GM21619 (cell line): ENCODE measurements around the gene TMEM30A.
A peak's percentile ranks its signal among the peaks of the same experiment; 100 is the strongest.

Experiments
- ATAC-seq: cut with Tn5 transposase; IDR thresholded peaks from one replicate; pipeline ENCODE4 v1.9.1; 2021; ENCODE audit not compliant: unreplicated experiment

The TMEM30A gene

DNA sequence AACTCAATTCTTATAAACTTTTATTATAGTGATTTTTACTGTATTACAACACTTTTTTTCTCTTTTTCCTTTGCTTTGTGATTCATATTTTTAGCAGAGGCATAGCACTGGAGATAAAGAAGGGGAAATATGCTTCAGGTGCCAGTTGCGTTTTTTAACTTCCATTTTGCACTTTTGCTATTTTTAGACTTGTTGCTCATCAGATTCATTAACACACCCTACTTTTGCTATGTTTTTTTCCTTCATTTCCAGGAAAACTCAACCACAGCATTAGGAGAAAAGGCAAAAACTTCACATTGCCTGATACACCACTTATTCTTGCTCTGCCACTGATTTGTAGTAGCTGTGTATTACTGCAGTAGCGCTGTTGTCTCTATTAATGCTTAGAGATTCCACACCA is 8.0 kb upstream of the TMEM30A start:
- ATAC-seq = no peak

DNA sequence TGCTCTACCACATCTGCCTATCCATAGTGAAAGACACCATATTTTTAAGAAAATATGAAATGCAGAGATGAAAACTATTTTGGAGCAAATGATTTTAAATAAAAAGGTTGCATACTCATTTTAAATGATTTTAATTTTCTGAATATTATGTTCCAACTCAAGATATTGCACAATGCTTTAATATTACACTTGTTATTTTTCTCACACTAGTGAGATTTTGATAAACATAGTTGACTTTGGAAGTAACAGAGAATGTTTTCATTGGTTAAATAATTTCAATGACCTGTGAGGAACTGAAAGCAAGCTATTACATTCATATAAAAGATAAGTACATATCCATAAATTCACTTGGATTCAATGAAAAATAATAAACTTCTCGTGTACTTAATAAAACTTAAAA is 7.2 kb upstream of the TMEM30A start:
- ATAC-seq = no peak

DNA sequence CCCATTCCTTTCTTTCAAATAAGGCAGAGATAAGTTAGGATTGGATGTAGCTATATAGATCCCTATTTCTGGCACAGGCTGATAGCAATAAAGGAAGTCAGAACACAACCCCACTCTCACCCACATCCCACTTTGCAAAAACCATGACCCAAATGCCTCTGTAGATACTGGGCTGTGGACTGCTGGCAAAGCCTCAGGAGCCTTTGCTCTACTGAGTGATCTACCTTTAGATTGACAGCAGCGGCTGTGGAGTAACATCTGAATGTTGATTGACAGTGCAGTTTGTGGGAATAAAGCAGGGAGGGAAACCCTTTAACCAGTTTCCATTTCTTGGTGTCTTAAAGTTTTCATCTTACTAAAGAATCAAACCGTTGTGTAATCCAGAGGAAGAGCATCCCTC is 6.7 kb upstream of the TMEM30A start:
- ATAC-seq = no peak

DNA sequence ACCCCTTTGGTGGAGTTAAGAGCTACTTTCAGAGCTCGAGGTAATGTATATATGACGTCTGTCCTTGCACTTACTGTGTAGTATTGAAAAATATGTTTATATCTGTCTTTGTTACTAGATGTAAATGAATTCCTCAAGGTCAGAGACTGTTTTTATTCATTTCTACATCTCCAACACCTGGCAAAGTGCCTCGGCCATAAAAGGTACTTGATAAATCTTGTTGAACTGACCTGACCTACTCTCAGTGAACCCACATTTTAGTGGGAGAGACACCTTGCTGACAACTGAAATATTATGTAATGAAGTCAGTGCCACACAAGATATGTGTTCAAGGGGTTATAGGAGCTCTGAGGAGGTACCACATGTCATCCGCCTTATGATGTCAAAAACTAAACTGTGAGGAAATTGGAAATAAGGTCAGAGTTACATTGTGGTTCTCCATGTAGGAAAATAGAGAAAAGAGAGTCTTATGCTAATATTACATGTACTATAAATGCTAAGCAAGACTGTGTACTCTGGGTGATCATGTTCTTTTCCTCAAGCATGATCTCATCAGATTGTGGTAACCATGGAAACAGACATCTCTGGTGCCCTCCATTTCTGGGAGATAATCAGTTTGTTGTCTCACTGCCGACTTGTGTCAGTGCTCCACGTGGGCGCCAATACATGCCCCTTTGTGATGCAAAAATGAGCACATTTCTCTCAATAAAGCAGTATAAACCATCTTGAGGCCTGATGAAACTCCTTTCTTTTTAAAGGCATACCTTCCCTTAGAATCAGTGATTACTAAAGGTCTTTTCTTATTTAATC is 5.7 kb upstream of the TMEM30A start:
- no peak for ATAC-seq

DNA sequence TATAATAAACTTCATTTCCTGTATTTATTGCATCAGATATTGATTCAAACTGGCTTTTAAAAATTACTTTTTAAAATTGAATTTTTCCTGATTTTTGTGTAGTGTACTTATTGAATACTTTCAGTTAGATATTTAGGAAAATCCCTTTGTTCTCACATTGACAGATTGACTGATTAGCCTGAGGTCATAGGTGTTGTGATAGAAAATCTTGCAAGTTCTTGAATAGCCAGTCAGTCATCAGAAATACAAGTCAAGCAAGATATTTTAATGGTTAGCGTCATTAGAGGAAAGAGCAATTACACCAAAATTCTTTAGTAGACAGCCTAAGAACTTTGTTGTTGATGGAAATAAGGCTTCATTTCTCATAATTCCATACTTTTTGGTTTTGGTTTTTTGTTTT is 3.4 kb upstream of the TMEM30A start:
- ATAC-seq = no peak

DNA sequence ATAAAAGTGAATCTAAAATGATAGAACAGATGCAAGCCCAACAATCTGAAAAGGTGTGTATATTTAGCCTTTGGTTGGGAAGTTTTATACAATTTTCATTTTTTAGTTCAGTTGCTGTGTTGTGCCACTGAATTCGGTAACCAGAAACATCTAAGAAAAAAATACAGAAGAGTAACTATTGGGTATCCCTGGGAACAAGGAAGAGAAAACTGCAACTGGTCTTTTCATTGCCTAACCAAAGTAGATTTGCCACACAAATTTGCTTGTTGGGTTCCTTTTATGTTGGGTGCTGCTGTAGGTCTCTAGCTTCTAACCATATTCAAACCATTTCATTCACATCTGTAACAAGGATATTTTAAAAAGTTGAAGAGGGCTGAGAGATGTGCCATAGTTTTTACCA is 2.8 kb upstream of the TMEM30A start:
- no peak for ATAC-seq

DNA sequence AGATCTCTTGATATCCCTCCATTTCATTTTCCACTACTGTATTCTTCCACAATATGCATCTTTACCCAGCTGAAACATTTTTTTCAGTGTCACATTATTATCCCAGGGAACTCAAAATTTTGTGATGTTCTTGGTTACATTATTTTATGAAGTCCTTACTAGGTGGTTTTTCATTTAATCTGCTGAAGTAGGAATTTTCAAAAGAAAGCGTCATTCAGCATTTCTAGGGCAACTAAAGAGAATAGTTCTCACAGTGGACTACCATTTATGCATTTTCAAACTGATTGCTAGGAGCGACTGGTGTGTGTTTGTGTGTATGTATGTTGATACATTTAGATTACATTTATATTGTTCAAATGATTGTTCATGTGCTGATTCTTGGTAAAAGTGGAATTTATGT is 2.4 kb upstream of the TMEM30A start:
- no peak for ATAC-seq

DNA sequence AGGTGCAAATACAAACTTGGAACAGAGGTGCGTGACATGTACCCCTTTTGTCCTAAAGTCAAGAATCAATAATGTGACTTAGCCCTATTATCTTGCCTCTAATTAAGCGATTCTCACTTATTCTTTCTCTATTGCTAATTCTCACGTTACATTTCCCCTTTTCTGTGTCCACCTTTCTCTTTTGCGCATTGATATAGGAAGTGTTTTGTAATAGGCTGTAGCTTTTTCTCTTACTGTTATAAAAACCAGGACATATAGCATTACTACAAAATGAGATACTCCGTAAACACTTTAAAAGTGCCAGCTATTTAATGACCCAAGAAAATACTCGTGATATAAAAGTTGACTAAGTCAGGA is 669 bp upstream of the TMEM30A start:
- peak; percentile 6 for ATAC-seq

DNA sequence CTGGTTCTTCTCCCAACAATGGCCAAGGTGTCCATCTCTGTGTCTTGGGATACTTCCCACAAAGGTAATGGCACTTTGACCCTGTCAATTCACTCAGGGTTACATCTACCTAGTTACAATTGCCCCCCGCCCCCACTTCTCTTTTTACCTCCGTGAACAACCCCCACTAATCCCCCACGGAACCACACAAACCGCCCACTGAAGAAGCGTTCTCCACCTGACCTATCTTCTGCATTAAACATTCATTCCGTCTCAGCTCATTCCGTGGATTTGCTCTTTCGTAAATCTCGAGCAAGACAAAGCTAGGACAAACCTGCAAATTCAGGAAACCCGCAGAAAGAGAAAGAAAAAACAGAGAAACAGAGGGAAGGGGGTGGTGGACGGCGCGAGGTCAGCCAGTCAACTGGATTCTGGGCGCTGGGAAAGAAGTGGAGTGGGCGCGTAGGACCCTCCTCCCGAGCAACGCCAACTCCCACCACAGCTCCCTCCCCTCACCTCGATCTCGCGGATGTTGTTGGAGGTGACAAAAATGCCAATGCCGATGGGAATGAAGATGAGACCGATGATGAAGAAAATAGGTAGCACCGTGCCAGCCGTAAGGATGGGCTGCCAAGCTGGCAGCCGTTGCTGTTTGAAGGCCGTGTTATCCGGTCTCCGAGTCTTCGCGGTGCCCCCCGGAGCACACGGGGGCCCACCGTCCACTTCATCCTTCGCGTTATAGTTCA is 523 bp downstream of the TMEM30A start:
- peak; percentile 20 for ATAC-seq

DNA sequence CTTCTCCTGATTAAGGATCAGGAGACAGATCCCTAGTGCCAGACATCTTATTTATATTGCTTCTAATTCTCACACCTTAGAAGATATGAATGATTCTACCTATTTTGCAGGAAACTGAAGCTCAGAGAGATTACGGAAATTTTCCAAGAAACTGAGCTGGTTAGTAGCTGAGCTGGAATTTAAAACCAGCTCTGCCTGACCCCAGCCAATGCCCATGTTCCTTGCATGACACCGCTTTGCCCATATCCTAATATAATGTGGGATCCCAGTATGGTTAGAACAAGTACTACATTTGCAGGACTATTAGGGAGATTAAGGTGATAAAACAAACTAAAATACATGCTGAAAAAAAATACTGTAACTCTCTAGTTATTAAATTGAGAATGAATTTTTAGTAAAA is 1.9 kb downstream of the TMEM30A start:
- no peak for ATAC-seq

DNA sequence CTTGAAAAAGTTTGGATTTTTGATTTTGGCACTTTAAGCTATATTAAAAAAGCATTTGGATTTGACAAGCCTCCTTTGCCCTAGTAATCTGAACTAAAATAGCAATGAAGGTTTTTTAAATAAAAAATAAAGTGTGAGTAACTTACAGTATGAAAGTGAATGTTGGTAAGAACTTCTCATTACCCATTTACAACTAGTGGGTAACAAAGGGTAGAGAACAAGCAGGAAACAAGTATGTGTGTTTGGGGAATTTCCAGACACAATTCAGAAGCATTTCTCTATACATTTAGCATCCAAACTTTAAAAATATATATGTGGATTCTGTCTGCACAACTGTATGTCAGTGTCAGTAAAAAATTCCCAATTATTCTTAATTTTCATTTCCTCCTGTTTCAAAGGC is 2.9 kb downstream of the TMEM30A start:
- ATAC-seq = no peak

DNA sequence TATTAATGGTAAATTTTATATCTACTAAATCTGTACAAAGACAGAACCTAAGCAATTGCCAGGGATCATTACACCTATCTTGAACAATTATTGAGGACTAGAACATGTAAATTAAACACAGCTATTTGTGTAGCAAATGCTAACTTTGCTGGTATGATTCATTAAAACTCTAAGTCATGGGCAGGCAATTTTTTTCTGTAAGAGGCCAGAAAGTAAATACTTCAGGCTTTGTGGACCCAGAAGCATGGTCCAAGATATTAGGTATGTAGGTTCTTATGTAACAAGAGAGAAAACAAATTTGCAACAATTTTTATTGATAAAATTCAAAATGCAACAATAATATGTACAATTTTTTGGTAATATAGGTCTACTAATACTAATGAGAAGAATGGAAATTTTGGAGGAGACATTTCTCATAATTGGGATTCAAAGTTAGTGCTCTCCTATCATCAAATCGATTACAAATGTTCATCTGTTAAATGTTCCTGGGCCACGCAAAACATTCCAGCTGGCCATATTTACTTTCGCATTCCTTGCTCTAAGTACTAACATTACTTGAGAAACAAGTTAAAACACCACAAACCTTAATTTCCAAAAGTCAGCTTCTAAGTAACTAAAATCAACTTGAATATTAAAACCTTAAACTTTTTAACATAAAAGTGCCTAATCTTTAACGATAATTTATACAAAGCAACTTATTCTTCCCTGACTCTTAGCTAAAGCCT is 4.3 kb downstream of the TMEM30A start:
- ATAC-seq = no peak

DNA sequence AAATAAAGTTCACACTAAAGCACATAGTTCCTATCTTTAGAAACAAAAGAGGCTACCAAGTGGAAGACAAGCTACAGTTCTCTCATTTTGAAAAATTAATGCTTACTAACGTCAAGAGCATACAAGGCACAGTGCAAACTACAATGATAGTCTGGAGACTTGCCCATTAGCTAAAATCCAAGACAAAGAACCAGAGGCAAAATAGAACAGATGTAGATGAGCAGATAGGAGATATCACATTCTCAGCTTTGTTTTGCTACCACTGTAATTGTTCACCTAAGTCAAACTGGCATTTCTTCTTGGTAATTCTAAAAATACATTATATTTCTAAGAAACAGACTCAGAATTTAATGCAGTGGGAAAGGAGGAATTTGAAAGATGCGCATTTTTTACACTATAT is 5.2 kb downstream of the TMEM30A start:
- no peak for ATAC-seq

DNA sequence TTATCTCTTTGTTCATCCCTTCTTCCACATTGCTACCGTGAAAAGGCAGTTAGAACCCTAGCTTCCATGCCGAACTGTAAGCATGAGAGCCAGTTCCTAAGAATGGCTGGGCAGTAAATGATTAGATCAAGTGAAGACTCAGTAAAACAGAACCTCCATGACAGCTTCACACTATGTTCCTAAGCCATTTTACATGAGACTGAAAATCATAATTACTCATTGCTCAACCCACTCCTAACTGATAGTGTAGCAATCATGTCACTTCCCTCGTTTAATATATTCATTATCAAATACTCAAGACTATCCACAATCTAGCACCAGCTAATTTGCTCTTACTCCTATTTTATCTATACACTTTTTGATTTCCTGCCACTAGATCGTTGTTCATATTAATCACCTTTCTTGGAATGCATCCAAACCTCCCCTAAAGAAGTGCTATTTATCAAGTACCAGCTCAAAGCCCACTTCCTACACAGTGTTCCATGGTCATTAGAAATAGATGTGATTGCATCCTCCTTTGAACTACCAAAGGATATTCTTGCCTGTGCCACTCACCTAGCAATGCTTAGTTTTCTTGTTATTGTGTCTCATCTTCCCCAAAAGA is 6.0 kb downstream of the TMEM30A start:
- ATAC-seq = no peak

DNA sequence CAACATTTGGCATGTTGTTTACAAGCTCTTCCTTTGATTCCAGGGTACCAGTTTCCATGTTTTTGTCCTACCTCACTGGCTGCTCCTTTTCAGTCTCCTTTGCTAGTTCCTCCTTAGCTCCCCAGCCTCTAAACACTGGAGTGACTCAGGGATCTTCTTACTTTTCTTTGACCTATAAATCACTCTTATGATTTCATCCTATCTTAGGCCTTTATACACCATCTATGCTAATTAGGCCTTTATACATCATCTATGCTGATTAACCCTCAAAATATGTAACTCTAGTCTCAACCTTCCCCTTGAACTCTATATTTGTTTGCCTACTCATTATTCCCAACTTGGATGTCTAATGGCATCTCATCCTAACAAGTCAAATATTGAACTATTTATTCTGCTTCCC is 9.5 kb downstream of the TMEM30A start:
- no peak for ATAC-seq

DNA sequence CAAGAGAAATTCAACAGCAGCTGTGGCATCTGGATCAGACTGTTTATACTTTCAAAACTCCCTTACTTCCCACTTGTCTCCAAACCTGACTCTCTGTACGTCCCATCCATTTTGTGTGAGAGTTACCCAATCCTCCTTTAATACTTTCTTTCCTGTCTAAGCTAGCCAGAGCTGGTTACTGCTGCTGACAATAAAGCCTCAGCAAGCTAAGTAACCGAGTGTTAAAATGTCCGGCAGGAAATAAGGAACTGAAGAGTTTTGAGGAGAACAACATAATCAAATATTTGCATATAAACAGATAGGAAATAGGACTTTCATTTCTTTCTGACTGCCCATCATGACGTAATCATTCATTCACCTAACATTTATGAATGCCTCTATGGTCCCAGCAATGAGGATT is 11.6 kb downstream of the TMEM30A start:
- no peak for ATAC-seq

DNA sequence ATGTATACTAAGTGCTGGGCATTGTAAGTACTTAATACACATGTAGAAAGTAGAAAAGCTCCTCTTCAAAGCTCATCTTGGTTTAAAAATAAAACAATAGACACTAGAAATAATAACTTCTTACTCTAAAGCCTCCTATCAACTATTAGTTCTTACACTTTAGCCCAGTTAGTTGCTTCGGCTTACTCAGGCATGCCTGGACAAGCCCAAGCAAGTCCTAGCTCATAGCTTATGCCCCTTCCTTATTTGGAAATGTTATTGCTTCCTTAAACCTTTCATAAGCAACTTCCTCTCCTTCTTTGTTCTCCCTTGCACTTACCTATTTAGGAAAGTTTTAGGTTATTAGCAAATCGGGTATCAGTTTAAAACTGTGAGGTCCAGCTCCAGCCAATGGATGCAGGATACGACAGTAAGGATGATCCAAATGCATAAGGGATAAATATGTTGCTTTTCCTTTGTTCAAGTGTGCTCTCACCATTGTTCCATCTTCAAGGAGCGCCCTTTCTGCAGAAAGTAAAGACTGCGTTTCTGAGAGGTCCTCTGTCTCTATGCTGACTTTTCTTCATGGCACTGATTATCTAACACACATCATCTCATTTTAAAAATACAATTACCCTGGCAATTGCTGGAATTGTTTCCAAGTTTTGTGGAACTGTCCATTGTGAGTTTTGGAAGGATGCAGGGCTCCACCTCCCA is 12.3 kb downstream of the TMEM30A start:
- no peak for ATAC-seq

DNA sequence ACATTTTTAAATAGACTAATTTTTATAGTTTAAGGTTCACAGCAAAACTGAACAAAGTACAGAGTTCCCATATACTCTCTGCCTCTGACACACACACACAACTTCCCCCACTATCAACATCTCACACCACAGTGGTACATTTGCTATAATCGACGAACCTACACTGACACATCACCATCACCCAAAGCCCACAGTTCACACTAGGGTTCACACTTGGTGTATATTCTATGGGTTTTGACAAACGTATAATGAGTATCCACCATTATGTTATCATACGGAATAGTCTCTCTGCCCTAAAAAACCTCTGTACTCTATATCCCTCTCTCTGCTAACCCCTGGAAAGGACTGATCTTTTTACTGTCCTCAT is 15.6 kb downstream of the TMEM30A start:
- no peak for ATAC-seq

DNA sequence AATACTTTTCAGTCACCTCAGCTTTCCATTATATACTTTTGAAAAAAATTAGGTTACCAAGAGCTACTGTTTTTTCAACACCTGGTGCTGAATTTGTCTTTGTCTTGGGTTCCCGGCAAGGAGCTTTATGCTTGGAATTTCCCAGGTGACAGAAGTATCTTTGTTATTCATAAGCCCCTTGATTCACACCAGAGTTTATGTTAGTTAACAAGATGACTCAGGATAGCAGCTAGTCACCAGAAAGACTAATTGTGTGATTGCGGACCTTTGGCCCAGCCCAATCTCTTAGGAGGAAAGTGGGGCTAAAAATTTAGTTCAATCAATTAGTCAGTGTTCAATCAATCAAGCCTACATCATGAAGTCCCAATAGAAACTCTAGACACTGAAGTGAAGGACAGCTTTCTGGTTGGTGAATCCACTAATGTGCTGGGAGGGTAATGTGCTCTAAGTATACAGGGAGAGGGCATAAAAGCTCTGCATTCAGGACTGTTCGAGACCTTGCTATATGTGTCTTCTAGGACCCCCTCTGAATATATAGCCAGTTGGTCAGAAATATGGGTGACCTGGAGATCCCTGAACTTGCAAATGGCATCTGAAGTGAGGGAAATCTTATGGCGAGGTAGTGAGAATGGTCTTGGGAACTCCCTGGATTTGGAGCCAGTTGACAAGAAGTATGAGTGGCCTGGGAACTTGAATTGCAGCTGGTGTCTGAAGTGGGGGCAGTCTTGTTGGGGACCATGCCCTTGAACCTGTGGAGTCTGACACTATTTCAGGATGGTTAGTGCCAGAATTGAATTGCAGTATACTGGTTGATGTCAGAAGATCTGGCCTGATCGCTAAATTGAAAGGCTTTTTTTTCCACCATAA is 16.2 kb downstream of the TMEM30A start:
- no peak for ATAC-seq

DNA sequence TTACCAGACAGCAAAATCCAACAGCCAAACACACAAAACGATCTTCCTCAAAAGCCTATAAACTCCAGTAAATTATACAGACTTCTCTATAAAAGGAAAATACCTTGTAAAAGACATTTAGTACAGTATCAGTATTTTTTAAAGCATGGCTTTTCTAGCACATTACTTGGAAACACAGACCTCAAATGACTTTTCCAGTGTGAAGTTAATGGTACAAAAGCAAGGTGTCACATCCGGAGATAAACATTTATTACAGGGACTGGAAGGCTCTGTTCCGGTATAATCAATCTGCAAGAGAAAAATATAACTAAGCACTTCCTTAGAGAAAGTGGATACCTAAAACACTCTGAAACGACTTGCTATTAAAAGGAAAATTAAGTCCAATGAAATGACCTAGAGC is 17.1 kb downstream of the TMEM30A start:
- no peak for ATAC-seq
